ENCODE measurements around the gene BARHL1.
A peak's percentile ranks its signal among the peaks of the same experiment; 100 is the strongest.
"Not testable (repeated sequence)": the region's sequence is repeated elsewhere in the genome, so short reads cannot be mapped to it uniquely, and the experiment has no call there.

BARHL1 gene

GRCh38 chr9:132556714-132557113, 25.7 kb upstream of the BARHL1 start:
- no peak for DNase-seq (ENCODE audit: low spot score)

GRCh38 chr9:132557159-132557558, 25.2 kb upstream of the BARHL1 start:
- DNase-seq (ENCODE audit: low spot score), result no peak

- DNase-seq (ENCODE audit: low spot score), result no peak
Measured at GRCh38 chr9:132559711-132560110, 22.7 kb upstream of the BARHL1 start.

- DNase-seq (ENCODE audit: low spot score), result no peak
Measured at GRCh38 chr9:132560616-132561202, 21.7 kb upstream of the BARHL1 start.

DNA sequence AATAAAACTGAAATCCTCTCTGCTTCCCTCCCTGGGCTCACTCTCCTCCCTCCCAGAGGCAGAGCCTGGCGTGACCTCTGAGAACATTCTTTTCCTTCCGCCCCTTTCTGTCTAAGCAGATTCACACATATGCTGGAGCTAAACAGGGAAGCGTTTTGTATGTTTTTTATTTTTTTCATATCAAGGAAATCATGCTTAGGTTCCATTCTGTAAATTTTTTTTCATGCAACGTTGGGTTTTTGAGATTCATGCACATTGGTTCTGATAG, 20.2 kb upstream of the BARHL1 start:
- no peak for DNase-seq (ENCODE audit: low spot score)

DNA sequence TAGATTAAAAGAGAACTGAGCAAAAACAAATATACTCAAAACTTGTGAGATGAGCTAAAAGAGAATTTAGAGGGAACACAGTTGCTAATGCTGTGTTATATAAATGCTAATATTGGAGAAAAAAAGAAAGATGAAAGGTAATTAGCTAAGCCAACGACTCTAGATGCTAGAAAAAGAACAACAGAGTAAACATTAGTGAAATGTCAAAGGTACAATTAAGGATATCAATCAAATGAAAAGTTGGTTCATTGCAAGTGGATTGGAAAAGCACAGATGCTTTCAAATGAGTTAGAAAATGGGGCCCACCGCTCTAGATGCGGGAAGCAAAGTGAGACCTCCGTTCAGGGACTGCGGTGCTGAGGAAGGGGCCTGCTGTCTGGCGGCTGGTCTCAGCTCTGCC, 17.9 kb upstream of the BARHL1 start:
- DNase-seq (ENCODE audit: low spot score), result no peak

DNA sequence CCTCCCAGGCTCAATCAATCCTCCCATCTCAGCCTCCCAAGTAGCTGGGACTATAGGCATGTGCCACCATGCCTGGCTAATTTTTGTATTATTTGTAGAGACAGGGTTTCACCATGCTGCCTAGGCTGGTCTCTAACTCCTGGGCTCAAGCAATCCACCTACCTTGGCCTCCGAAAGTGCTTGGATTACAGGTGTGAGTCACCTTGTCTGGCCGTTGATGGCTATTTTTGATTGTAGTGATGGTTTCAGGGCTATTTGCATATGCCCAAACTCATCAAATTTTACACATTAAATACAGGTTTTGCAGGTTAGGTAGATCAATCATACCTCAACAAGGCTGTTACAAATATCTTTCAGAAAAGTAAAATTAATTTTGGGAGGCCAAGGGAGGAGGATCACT, 13.6 kb upstream of the BARHL1 start:
- not testable (repeated sequence) for DNase-seq (ENCODE audit: low spot score)

GRCh38 chr9:132571806-132572600, 10.4 kb upstream of the BARHL1 start:
- DNase-seq (ENCODE audit: low spot score), result no peak

DNA sequence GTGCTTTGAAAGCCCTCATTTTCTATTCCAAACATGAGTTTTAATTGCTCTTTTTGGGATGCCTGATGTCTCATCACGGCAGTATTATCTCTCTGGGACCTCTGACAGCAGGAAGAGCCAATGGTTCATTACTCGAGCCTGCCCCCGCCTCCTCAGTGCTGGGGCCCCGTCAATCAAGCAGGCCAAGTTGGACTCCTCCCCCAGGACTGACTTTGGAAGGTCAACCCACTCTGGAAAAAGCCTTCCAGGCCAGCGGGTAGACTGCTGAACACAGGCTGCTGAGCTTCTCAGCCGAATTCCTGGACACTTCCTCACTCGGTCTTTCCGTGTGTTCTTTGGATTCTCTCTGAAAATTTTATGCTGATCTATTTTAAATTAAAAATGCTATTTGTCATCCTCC, 9.5 kb upstream of the BARHL1 start:
- DNase-seq (ENCODE audit: low spot score), result no peak

GRCh38 chr9:132575005-132575609, 7.3 kb upstream of the BARHL1 start:
- peak; percentile 55 for DNase-seq (ENCODE audit: low spot score)

DNA sequence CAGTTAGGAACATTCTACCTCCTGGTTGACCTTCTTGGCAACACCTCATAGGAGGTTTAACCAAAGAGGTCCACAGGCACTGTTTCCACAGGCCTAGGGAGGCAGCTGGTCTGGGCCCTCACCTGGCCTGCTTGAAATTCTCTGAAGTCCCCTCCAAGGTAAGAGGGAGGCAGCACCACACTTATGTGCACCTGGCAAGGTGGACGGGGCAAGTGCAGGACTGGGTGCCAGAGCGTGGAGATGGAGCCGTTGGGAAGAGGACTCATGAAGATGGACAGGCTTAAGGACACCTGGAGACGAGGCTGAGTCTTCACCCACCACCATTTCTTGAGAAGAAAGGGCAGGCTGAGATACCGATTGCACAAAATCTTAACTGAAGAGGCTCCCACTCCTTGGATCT, 6.6 kb upstream of the BARHL1 start:
- no peak for DNase-seq (ENCODE audit: low spot score)

DNA sequence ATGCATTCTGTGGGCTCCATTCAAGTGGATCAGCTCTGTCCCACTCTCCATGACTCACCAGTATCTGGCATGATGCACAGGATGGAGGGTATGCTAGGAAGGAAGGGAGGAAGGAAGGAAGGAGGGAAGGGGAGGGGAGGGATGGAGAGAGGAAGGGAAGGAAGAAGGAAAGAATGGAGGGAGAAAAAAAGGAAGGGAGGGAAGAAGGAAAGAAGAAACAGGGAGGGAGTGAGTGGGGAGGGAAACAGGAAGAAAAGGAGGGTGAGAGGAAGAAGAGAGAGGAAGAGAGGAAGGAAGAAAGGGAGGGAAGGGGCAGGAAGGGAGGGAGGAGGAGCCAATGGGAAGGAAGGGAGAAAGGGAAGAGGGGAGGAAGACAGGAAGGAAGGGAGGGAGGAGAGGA, 5.3 kb upstream of the BARHL1 start:
- DNase-seq (ENCODE audit: low spot score), result no peak

DNA sequence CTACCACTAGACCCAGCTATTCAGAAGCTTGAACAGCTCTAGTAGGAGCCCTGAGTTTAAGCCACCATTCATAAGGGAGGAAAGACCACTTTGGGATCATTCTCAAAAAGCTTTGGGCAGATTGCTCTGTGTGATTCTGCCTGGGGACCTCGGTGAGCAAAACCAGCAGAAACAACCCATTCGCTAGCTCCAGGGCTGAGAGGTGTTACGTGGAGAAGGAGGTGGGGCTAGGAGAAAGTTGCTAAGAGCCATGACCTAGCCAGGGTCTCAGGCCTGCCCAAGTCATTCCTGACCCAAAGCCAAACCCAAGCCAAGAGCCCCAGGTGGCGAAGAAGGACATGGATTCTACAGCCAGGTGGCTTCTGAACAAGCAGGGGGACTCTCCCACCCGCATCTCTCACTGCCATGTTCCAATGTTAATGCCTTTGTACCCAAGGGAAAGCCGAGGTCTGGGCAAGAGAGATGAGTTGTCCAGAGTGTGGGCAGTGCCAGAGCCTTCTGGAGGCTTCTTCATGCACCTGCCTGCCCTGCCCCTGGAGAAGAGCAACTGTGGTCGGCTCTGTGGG, 4.0 kb upstream of the BARHL1 start:
- no peak for DNase-seq (ENCODE audit: low spot score)

- no peak for DNase-seq (ENCODE audit: low spot score)
Measured at GRCh38 chr9:132579427-132579798, 3.0 kb upstream of the BARHL1 start.

GRCh38 chr9:132582786-132583583, 579 bp downstream of the BARHL1 start:
- no peak for DNase-seq (ENCODE audit: low spot score)

DNA sequence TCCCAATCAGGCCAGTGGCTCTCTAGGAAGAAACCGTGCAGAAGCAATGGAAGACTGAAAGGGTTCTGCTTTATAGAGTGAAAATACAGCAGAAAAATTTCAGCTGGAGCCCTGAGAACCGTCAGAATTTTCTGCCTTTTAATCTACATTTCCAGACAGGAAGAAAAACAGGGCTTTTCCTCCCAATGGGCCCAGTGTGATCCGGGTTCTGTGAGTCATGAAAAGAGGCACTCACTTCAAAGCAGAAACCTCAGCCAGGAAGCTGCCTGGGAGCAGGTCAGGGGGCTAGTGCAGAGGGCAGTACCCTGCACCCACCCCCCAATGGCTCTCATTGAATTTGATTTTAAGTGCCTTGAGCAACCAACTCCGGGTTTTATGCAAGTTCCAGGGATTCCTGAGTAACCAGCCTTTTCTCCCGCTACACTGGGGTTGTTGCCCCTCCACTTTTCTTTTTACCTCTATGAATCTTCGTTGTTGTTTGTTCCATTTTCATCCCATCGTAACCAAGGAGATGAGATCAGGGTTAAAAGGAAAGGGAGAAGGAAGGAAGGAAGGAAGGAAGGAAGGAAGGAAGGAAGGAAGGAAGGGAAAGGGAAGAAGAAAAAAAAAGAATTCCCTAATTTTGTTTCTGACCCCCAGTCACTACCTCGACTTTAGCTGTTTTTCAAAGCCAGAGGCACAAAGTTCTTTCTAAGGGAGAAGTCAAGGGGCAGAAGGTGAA, 1.3 kb downstream of the BARHL1 start:
- DNase-seq (ENCODE audit: low spot score), result no peak

DNA sequence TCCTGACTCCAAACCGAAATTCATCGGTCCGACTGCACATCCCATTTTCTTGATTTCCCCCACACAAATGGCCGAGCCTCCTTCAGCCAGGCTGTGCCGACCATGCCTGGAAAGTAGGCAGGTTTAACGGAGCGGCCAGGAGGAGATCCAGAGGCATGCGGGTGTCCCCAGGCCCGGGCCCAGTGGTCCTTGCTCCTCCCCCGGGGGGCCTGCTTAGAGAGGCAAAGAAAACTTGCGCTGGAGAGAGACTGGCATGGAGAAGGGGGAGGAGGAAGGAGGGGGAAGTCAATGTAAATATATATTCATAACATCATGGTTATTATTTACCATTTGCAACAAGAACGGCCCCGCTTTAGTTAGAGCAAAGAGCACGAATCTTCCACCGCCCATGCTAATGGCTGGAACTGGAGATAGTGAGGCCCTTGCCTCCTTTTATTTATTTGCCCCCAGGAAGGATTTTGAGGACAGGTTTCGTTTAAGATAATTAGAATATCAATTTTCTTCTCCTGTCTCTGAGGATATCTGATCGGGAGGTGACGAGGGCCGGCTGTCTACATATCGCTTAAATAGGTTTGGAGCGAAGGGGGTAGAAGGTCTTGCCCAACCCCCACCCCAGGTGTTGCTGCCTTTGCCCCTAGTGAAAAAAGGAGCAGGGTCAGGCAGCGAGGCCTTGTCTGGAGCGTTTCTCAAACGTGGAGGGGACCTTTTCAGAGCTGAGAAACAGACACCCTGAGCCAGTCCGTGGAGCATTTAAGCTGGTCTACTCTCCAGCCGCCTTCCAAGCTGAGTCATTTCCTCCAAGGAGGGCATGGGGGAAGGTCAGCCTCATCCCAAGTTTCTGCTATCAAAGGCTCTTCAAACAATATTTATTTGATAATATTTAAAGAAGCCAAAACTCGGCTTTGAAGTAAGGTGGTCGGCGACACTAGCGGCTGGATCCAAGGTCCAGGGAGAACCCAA, 2.5 kb downstream of the BARHL1 start:
- no peak for DNase-seq (ENCODE audit: low spot score)

- DNase-seq (ENCODE audit: low spot score), result no peak
Measured at GRCh38 chr9:132585954-132586829, 3.8 kb downstream of the BARHL1 start.

DNA sequence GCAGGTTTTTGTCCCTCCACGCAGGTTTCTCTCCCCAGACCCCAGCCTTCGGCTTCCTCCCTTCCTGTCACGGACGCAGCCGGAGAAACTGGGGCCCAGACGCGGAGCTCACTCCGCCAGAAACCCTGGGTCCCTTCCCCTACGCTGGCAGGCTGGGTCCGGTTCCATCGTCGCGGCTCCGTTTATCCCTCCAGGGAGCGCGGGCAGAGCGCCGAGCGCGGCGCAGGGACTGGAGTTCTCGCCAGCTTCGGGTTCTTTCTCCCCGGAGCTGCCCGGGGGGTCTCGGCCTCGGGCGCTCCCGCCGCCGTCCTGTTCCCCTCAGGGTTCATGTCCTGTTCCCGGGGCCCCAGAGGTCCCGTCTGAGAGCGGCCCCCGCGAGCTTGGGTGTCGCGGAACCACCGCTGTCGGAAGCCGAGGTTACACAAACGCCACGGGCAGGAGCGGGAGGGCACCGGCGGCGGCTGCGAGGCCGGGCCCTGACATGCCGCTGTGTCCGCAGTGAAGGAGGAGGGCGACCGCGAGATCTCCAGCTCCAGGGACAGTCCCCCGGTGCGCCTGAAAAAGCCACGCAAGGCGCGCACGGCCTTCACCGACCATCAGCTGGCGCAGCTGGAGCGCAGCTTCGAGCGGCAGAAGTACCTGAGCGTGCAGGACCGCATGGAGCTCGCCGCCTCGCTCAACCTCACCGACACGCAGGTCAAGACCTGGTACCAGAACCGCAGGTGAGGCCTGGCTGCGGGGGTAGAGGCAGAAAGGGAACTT, 4.6 kb downstream of the BARHL1 start:
- DNase-seq (ENCODE audit: low spot score), result no peak

All from LoVo (cell line).